Endothelial cell of umbilical vein (primary cell): Measurements from ENCODE around the gene PAEP. TPM values are rescaled to one million over a fixed set of nuclear protein-coding genes. Genes with fewer than 3 reads are reported as not detected.

Source experiments
- BruUV-seq: library from RNA; stranded (reverse); fragments of 400-500 nt; replicated peaks from 2 replicates; lab custom pipeline; 2021; lab: Mats Ljungman, UMichigan
- CTCF ChIA-PET: fragments of 300-600, 350-600 bp; sonication (Branson Sonifier 250); formaldehyde crosslinking; loops from one replicate; lab custom pipeline; 2021; ENCODE audit warnings: antibody characterized with exemption, inconsistent platforms; lab: Charles Lee
- POLR2A ChIA-PET: fragments of 300-600, 350-600 bp; sonication (Branson Sonifier 250); formaldehyde crosslinking; loops from one replicate; lab custom pipeline; 2021; ENCODE audit warnings: antibody characterized with exemption, inconsistent platforms; lab: Charles Lee
- DNase-seq: peaks from one replicate; pipeline ENCODE4 v3.0.0-alpha.2; 2011; ENCODE audit warnings: low read depth, low spot score
- FAIRE-seq: peaks from 2 replicates; lab custom pipeline; 2011; peaks lifted over from hg19 to GRCh38; lab: Jason Lieb, UNC
- H2AFZ ChIP-seq: 2 replicates; pipeline ENCODE4 v1.6.0; 2012; ENCODE audit warnings: low read depth, low read length, control low read depth, inconsistent platforms
- H3K27ac ChIP-seq: 2 replicates; pipeline ENCODE4 v1.5.1; 2011; ENCODE audit warnings: low read depth, mild to moderate bottlenecking, control low read depth, low read length, moderate library complexity; ENCODE audit not compliant: insufficient read depth
- H3K27me3 ChIP-seq, 2 experiments: 2 replicates each; pipeline versions ENCODE4 v1.6.0 to v1.6.1; 2011; ENCODE audit warnings: low read length in 2 of 2, mixed read lengths in 1 of 2; ENCODE audit not compliant: control insufficient read depth in 2 of 2, insufficient read depth in 2 of 2
- H3K36me3 ChIP-seq, 2 experiments: 2 replicates in 1 of 2; 3 replicates in 1 of 2; pipeline ENCODE4 v1.5.1; 2011; ENCODE audit warnings: low read length in 2 of 2, mild to moderate bottlenecking in 1 of 2, moderate library complexity in 1 of 2; ENCODE audit not compliant: control insufficient read depth in 2 of 2, insufficient read depth in 2 of 2; ENCODE audit errors: extremely low read depth in 1 of 2
- H3K4me1 ChIP-seq: 3 replicates; pipeline ENCODE4 v1.5.1; 2011; ENCODE audit warnings: mild to moderate bottlenecking, low read length; ENCODE audit not compliant: control insufficient read depth, insufficient read depth; ENCODE audit errors: extremely low read depth
- H3K4me2 ChIP-seq: 2 replicates; pipeline ENCODE4 v1.6.1; 2011; ENCODE audit warnings: low read length, control low read depth, mixed read lengths; ENCODE audit not compliant: insufficient read depth
- H3K4me3 ChIP-seq, 3 experiments: fragments of 200-600 bp in 1 of 3; sonication (generic), shearing (Covaris generic) in 1 of 3; replicated peaks in 1 of 3; 2 replicates each; pipeline ENCODE4 v1.5.1; 2011 to 2016; ENCODE audit warnings: control low read depth in 3 of 3, low read length in 3 of 3, mild to moderate bottlenecking in 2 of 3, inconsistent platforms in 1 of 3, low read depth in 1 of 3, moderate library complexity in 1 of 3; ENCODE audit not compliant: insufficient read depth in 1 of 3
- H3K79me2 ChIP-seq: 2 replicates; pipeline ENCODE4 v1.6.0; 2012; ENCODE audit warnings: low read length, inconsistent platforms; ENCODE audit not compliant: control insufficient read depth, insufficient read depth
- H3K9ac ChIP-seq: replicated peaks from 2 replicates; pipeline ENCODE3; 2011; ENCODE audit warnings: low read length, control low read depth; ENCODE audit not compliant: insufficient read depth; ENCODE audit errors: extremely low read depth
- H3K9me1 ChIP-seq: replicated peaks from 3 replicates; pipeline ENCODE4 v1.6.0; 2011; ENCODE audit warnings: mild to moderate bottlenecking, low read length; ENCODE audit not compliant: control insufficient read depth, insufficient read depth; ENCODE audit errors: extremely low read depth
- H3K9me3 ChIP-seq: replicated peaks from 2 replicates; pipeline ENCODE4 v1.5.1; 2012; ENCODE audit warnings: low read length, inconsistent platforms; ENCODE audit not compliant: control insufficient read depth, insufficient read depth
- H4K20me1 ChIP-seq: replicated peaks from 2 replicates; pipeline ENCODE3; 2011; ENCODE audit warnings: mild to moderate bottlenecking, low read length; ENCODE audit not compliant: control insufficient read depth, insufficient read depth; ENCODE audit errors: extremely low read depth
- EZH2 ChIP-seq: IDR thresholded peaks from 2 replicates; pipeline ENCODE4 v1.6.1; 2012; ENCODE audit warnings: borderline replicate concordance, low read depth, mild to moderate bottlenecking, moderate library complexity, low read length, inconsistent platforms; ENCODE audit not compliant: severe bottlenecking
- FOS ChIP-seq: IDR thresholded peaks from 2 replicates; pipeline ENCODE4 v1.6.1; 2011; ENCODE audit warnings: mild to moderate bottlenecking, low read length, moderate library complexity, borderline replicate concordance; ENCODE audit not compliant: insufficient read depth
- GATA2 ChIP-seq: IDR thresholded peaks from 2 replicates; pipeline ENCODE4 v1.7.0; 2011; ENCODE audit warnings: low read depth, mild to moderate bottlenecking, moderate library complexity, mixed read lengths, low read length; ENCODE audit not compliant: insufficient read length, insufficient read depth
- JUN ChIP-seq: IDR thresholded peaks from 2 replicates; pipeline ENCODE4 v1.6.1; 2011; ENCODE audit warnings: borderline replicate concordance, low read depth; ENCODE audit not compliant: insufficient read length, insufficient read depth
- MYC ChIP-seq: IDR thresholded peaks from one replicate; pipeline ENCODE4 v1.6.1; 2011; ENCODE audit warnings: mild to moderate bottlenecking, low read depth, low read length
- POLR2A ChIP-seq: IDR thresholded peaks from 2 replicates; pipeline ENCODE4 v1.6.1; 2012; ENCODE audit warnings: low read depth, mild to moderate bottlenecking, control low read depth, low read length
- POLR2AphosphoS5 ChIP-seq: IDR thresholded peaks from 2 replicates; pipeline ENCODE4 v1.6.1; 2012; ENCODE audit warnings: low read depth, mild to moderate bottlenecking, control low read depth, low read length, moderate library complexity; ENCODE audit not compliant: insufficient read depth
- dilution Hi-C: fragments of 300-500 bp; cut with MboI; formaldehyde crosslinking; loops from one replicate; pipeline ENCODE4 v1.15.0; 2019; ENCODE audit warnings: low sequenced_read_pairs; ENCODE audit not compliant: extremely low pct_ligation_motif_present
- intact Hi-C: fragments of 100-400 bp; cut with micrococcal nuclease; formaldehyde crosslinking; loops from one replicate; pipeline ENCODE4 v1.10.0; 2022
- polyA plus RNA-seq, 4 experiments: library from polyadenylated mRNA; depleted of rRNA in 3 of 4; stranded (reverse) in 3 of 4; unstranded in 1 of 4; fragments of >200 nt; gene quantifications; 2 replicates each; pipeline versions ENCODE4 v1.2.1 to v1.2.3, GENCODE V29; 2011 to 2012; ENCODE audit warnings: missing spikeins in 1 of 4
- total RNA-seq: library from RNA; stranded (reverse); gene quantifications from 2 replicates; pipeline ENCODE4 v1.2.3, GENCODE V29; 2021
- TF ChIP-seq, protein P1 (sequence below), 2 donors: IDR thresholded peaks; 1 replicate in 1 of 2; 2 replicates in 1 of 2; pipeline ENCODE4 v1.5.1; 2011; ENCODE audit warnings: low read length in 2 of 2, mild to moderate bottlenecking in 2 of 2, moderate library complexity in 2 of 2, control low read depth in 1 of 2, inconsistent platforms in 1 of 2, low read depth in 1 of 2; ENCODE audit not compliant: insufficient read depth in 1 of 2; ENCODE audit errors: extremely low read depth in 1 of 2
- TF ChIP-seq, protein P2 (sequence below): IDR thresholded peaks from 2 replicates; pipeline ENCODE4 v1.6.1; 2011; ENCODE audit not compliant: insufficient read depth, insufficient read length

The PAEP gene
- total and polyA plus RNA-seq, 2 donors (not counting 3 experiments of a cell fraction or from before 2014, with no cell fraction given), result not detected

DNA sequence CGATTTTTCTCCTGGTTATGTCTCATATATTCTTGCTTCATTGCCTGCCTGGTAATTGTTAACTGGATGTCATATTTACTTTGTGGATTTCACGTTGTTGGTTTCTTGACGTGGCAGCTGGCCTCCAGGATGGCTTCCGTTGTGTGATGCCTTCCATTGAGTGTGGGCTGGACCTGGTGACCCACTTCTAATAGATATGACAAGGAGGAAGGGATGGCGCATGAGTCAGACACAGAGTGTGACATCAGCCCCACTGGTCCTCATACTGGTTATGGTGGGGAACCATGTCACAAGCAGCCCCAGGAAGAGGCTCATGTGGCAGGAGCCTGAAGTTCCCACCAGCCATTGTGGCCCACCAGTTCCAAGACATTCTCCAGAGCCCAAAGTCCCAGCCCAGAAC is 6.4 kb upstream of the PAEP start:
- intact Hi-C loops (no loop called here), dilution Hi-C loops (no loop called here)
- TF ChIP-seq, protein P1, sequence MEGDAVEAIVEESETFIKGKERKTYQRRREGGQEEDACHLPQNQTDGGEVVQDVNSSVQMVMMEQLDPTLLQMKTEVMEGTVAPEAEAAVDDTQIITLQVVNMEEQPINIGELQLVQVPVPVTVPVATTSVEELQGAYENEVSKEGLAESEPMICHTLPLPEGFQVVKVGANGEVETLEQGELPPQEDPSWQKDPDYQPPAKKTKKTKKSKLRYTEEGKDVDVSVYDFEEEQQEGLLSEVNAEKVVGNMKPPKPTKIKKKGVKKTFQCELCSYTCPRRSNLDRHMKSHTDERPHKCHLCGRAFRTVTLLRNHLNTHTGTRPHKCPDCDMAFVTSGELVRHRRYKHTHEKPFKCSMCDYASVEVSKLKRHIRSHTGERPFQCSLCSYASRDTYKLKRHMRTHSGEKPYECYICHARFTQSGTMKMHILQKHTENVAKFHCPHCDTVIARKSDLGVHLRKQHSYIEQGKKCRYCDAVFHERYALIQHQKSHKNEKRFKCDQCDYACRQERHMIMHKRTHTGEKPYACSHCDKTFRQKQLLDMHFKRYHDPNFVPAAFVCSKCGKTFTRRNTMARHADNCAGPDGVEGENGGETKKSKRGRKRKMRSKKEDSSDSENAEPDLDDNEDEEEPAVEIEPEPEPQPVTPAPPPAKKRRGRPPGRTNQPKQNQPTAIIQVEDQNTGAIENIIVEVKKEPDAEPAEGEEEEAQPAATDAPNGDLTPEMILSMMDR (IDR thresholded peaks at IDR 0.05; ENCODE audit: extremely low read depth in 1 of 2, insufficient read depth in 1 of 2, low read depth in 1 of 2, low read length in 2 of 2), result no peak
- no peaks in the 10 kb centered on the region for H4K20me1 ChIP-seq
- H3K4me2 ChIP-seq, result no peak overlapping the region
- no peaks in the 10 kb centered on the region for H3K9me1 ChIP-seq
- POLR2A ChIA-PET, result no interaction called here
- no peaks in the 10 kb centered on the region for H3K36me3 ChIP-seq
- H3K4me1 ChIP-seq, result no peaks in the 10 kb centered on the region
- BruUV-seq, result no TSS peak
- DNase-seq (no peak), FAIRE-seq (no peak)
- no peak overlapping the region for H2AFZ ChIP-seq
- no peaks in the 10 kb centered on the region for H3K9me3 ChIP-seq
- CTCF ChIA-PET, result no interaction called here
- no peaks in the 10 kb centered on the region for H3K27me3 ChIP-seq
- H3K4me3 ChIP-seq, result no peak overlapping the region
- H3K79me2 ChIP-seq, result no peaks in the 10 kb centered on the region
- H3K9ac ChIP-seq, result no peak overlapping the region
- no peak overlapping the region for H3K27ac ChIP-seq

DNA sequence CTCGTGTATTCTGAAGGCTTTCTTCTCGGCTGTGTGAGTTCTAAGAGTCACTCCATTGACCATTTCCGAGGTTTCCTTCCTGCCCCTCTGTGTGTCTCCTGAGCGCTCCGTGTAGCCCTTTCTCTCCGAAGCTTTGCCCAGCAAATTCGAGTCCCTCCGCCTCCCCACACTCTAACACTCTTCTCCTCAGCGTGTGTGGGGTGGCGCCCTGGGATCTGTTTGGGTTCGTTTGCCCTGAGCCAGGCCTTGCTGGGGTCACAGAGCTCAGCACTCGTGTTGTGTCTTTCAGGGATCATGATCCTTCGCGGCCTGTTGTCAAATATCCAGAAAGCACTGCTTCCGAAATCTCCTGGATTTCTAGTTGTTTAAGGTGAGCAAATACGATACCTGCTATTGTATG is 5.6 kb upstream of the PAEP start:
- no peak for TF ChIP-seq JUN
- TF ChIP-seq EZH2, result no peak
- TF ChIP-seq POLR2A, result no peak
- TF ChIP-seq POLR2AphosphoS5, result no peak
- TF ChIP-seq GATA2, result no peak
- no peak for TF ChIP-seq FOS
- TF ChIP-seq MYC, result no peak
- TF ChIP-seq, protein P1 (IDR thresholded peaks at IDR 0.05; ENCODE audit: extremely low read depth in 1 of 2, insufficient read depth in 1 of 2, low read depth in 1 of 2, low read length in 2 of 2), result no peak
- TF ChIP-seq, protein P2, sequence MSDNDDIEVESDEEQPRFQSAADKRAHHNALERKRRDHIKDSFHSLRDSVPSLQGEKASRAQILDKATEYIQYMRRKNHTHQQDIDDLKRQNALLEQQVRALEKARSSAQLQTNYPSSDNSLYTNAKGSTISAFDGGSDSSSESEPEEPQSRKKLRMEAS, result no peak
- Histone ChIP-seq H3K27ac (no peak overlapping the region), H3K9ac (no peak overlapping the region), H2AFZ (no peak overlapping the region), H3K9me1 (no peaks in the 10 kb centered on the region), H3K9me3 (no peaks in the 10 kb centered on the region), H4K20me1 (no peaks in the 10 kb centered on the region), H3K27me3 (no peaks in the 10 kb centered on the region), H3K4me2 (no peak overlapping the region), H3K4me3 (no peak overlapping the region), H3K4me1 (no peaks in the 10 kb centered on the region), H3K79me2 (no peaks in the 10 kb centered on the region), H3K36me3 (no peaks in the 10 kb centered on the region)
- DNase-seq, result no peak
- no TSS peak for BruUV-seq
- CTCF ChIA-PET, result interaction anchor here (2.4 kb wide), 1 partner anchor 10 kb away, joined by 8 read pairs; no protein-coding TSS in a partner anchor
- intact Hi-C loops, result no loop called here
- dilution Hi-C loops, result no loop called here
- no peak for FAIRE-seq
- POLR2A ChIA-PET, result no interaction called here
